SK-N-SH treated with all-trans-retinoic acid at 6 μM for 48 hours (cell line): Measurements from ENCODE around the gene PIGC.

ENCODE experiments used
- ARNTL ChIP-seq: fragments of 450-650 bp; formaldehyde crosslinking; IDR thresholded peaks from 2 replicates; pipeline ENCODE4 v1.5.0; 2020; ENCODE audit warnings: low read depth, mild to moderate bottlenecking, moderate library complexity, borderline replicate concordance
- CSDC2 ChIP-seq: fragments of 250-450 bp; sonication (Bioruptor Pico); IDR thresholded peaks from 2 replicates; pipeline ENCODE4 v1.5.0; 2020; ENCODE audit warnings: mild to moderate bottlenecking, moderate library complexity
- CSRNP3 ChIP-seq: fragments of 250-450 bp; sonication (Bioruptor Pico); IDR thresholded peaks from 2 replicates; pipeline ENCODE4 v1.5.1; 2021; ENCODE audit warnings: mild to moderate bottlenecking, moderate library complexity
- OSR1 ChIP-seq: fragments of 250-450 bp; sonication (Bioruptor Pico); IDR thresholded peaks from 2 replicates; pipeline ENCODE4 v1.8.0; 2022; ENCODE audit warnings: moderate library complexity, mild to moderate bottlenecking, inconsistent platforms
- PATZ1 ChIP-seq: fragments of 250-450 bp; sonication (Bioruptor Pico); IDR thresholded peaks from 2 replicates; pipeline ENCODE4 v1.8.0; 2020; ENCODE audit warnings: mild to moderate bottlenecking, moderate library complexity, borderline replicate concordance
- PPARA ChIP-seq: fragments of 250-450 bp; sonication (Bioruptor Pico); IDR thresholded peaks from 2 replicates; pipeline ENCODE4 v1.5.0; 2020; ENCODE audit warnings: mild to moderate bottlenecking, borderline replicate concordance
- ZFP3 ChIP-seq: fragments of 250-450 bp; sonication (Bioruptor Pico); IDR thresholded peaks from 2 replicates; pipeline ENCODE4 v1.5.0; 2020; ENCODE audit warnings: mild to moderate bottlenecking, moderate library complexity
- ZFP30 ChIP-seq: fragments of 450-650 bp; formaldehyde crosslinking; IDR thresholded peaks from 2 replicates; pipeline ENCODE4 v1.5.0; 2022; ENCODE audit warnings: mild to moderate bottlenecking, moderate library complexity
- TF ChIP-seq, protein P1 (sequence below): fragments of 250-450 bp; sonication (Bioruptor Pico); IDR thresholded peaks from 2 replicates; pipeline ENCODE4 v1.5.1; 2020; ENCODE audit warnings: low read depth, mild to moderate bottlenecking, moderate library complexity

GRCh38 chr1:172477741-172478140 lies 33.9 kb upstream of the PIGC start:
- TF ChIP-seq, protein P1, sequence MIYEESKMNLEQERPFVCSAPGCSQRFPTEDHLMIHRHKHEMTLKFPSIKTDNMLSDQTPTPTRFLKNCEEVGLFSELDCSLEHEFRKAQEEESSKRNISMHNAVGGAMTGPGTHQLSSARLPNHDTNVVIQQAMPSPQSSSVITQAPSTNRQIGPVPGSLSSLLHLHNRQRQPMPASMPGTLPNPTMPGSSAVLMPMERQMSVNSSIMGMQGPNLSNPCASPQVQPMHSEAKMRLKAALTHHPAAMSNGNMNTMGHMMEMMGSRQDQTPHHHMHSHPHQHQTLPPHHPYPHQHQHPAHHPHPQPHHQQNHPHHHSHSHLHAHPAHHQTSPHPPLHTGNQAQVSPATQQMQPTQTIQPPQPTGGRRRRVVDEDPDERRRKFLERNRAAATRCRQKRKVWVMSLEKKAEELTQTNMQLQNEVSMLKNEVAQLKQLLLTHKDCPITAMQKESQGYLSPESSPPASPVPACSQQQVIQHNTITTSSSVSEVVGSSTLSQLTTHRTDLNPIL: no peak
- TF ChIP-seq PATZ1: no peak
- no peak for TF ChIP-seq CSRNP3 (CRISPR knock-in tag)
- no peak for TF ChIP-seq PPARA
- TF ChIP-seq CSDC2 (CRISPR knock-in tag): no peak
- TF ChIP-seq ZFP30 (CRISPR knock-in tag): no peak
- TF ChIP-seq ARNTL (CRISPR knock-in tag): no peak
- TF ChIP-seq OSR1: no peak
- TF ChIP-seq ZFP3 (CRISPR knock-in tag): no peak
